ENCODE measurements around the gene HSFX2.
"Not testable (repeated sequence)": the region's sequence is repeated elsewhere in the genome, so short reads cannot be mapped to it uniquely, and the experiment has no call there.

HSFX2 gene

GRCh38 chrX:149590993-149591392 is 4.1 kb downstream of the HSFX2 start:
- DNase-seq: not testable (repeated sequence)

GRCh38 chrX:149587359-149587758 is 7.8 kb downstream of the HSFX2 start, which contains the start of gene MAGEA9B:
Gene MAGEA9B (minus strand): TSS chrX:149587459. CDS start chrX:149583179, 4,280 bp downstream.
- not testable (repeated sequence) for DNase-seq

- DNase-seq: not testable (repeated sequence)
Observed at GRCh38 chrX:149585631-149586030, 9.5 kb downstream of the HSFX2 start.

GRCh38 chrX:149573456-149573855 is 21.7 kb downstream of the HSFX2 start:
- not testable (repeated sequence) for DNase-seq

GRCh38 chrX:149572743-149573142 is 22.4 kb downstream of the HSFX2 start:
- DNase-seq: no peak

- DNase-seq: no peak
Observed at GRCh38 chrX:149571770-149572169, 23.3 kb downstream of the HSFX2 start.

- DNase-seq: no peak
Observed at GRCh38 chrX:149570668-149571067, 24.4 kb downstream of the HSFX2 start.

GRCh38 chrX:149569770-149570169 is 25.3 kb downstream of the HSFX2 start:
- no peak for DNase-seq

- no peak for DNase-seq
Observed at GRCh38 chrX:149568701-149569296, 26.3 kb downstream of the HSFX2 start.

GRCh38 chrX:149567621-149568417 is 27.3 kb downstream of the HSFX2 start:
- DNase-seq: no peak

- no peak for DNase-seq
Observed at GRCh38 chrX:149563359-149563758, 31.8 kb downstream of the HSFX2 start.

GRCh38 chrX:149555251-149555650 is 39.9 kb downstream of the HSFX2 start:
- not testable (repeated sequence) for DNase-seq

GRCh38 chrX:149551939-149552248 is 43.2 kb downstream of the HSFX2 start:
- not testable (repeated sequence) for DNase-seq

GRCh38 chrX:149551245-149551938 is 43.7 kb downstream of the HSFX2 start:
- not testable (repeated sequence) for DNase-seq

GRCh38 chrX:149550454-149550853 is 44.7 kb downstream of the HSFX2 start:
- DNase-seq: not testable (repeated sequence)

GRCh38 chrX:149549701-149550100 is 45.4 kb downstream of the HSFX2 start, which contains the start of gene HSFX3:
Gene HSFX3 (minus strand): TSS chrX:149549924. CDS start chrX:149549852, 72 bp downstream.
- DNase-seq: not testable (repeated sequence)

GRCh38 chrX:149547782-149548181 is 47.3 kb downstream of the HSFX2 start:
- not testable (repeated sequence) for DNase-seq

GRCh38 chrX:149546962-149547361 is 48.2 kb downstream of the HSFX2 start:
- not testable (repeated sequence) for DNase-seq

GRCh38 chrX:149545545-149546543 is 49.3 kb downstream of the HSFX2 start:
- peak in 1 of 56 donors; percentile 0 for DNase-seq

Data from amygdala (tissue), 56 donors.